Renal pelvis (tissue), 4 donors: ENCODE measurements around the gene COL4A3. TPM values are rescaled to one million over a fixed set of nuclear protein-coding genes. Genes with fewer than 3 reads are reported as not detected.

Experiments
- DNase-seq: peaks from one replicate; pipeline ENCODE4 v3.0.0-alpha.2; 2013
- polyA plus RNA-seq, 3 donors: library from polyadenylated mRNA; unstranded; fragments of 120-200 nt; gene quantifications; one replicate each; pipeline ENCODE4 v1.2.1, GENCODE V29; 2013; ENCODE audit not compliant: insufficient read length in 3 of 3

Gene COL4A3
- polyA plus RNA-seq, 3 donors = 33.6 to 88.8 (median 70.7) TPM

DNA sequence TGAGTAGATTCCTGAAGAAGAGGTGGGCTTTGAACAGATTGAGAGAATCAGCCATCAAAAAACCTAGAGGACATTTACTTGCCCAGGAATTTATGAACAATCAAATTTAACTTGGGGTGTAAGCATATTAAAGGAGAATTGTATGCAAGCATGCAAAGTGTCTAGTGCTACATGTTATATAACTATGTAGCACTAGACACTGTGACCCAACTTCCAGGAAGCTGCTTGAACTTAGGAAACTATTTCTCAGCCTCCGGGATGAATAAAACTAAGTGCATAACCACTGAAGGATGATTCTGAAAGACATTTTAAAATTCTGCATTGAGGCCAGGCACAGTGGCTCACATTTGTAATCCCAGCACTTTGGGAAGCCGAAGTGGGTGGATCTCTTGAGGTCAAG, 173.0 kb downstream of the COL4A3 start:
- DNase-seq = no peak

- peak; percentile 35 for DNase-seq
Observed at GRCh38 chr2:227339098-227339599, 174.7 kb downstream of the COL4A3 start.

GRCh38 chr2:227340106-227340505, 175.7 kb downstream of the COL4A3 start:
- no peak for DNase-seq

DNA sequence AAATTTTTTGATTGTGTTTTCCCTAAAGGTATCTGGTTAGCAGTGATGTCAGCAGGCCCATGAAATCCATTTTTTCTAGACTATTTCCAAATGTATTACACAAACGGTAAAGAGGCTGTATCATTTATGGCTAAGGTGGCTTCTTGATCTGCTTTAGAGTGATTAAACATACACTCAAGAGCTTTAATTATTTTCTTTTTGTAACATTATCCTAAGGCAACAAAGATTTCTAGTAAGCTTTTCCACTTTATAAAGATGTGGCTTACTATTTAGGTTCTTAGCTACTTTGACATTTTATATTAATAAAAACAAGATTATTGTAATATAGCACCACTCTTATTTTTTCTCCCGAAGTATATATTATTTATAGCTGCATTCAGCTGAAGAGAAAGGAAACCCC, 177.1 kb downstream of the COL4A3 start:
- DNase-seq = no peak

GRCh38 chr2:227344231-227344630, 179.8 kb downstream of the COL4A3 start:
- no peak for DNase-seq

DNA sequence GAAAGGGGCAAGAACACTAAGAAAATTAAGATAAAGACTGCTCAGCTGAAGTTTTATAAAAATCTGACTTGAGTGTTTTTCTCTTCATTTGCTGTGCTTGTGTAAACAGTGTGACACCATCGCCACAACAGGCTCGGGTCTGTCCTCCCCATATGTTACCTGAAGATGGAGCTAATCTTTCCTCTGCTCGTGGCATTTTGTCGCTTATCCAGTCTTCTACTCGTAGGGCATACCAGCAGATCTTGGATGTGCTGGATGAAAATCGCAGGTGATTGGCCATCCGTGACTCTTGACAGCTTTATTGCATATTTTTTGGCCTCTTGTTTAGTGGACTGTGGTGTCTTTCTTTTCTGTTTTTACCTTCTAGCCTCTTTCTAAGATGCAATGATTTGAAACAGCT, 182.7 kb downstream of the COL4A3 start:
- peak; percentile 17 for DNase-seq

DNA sequence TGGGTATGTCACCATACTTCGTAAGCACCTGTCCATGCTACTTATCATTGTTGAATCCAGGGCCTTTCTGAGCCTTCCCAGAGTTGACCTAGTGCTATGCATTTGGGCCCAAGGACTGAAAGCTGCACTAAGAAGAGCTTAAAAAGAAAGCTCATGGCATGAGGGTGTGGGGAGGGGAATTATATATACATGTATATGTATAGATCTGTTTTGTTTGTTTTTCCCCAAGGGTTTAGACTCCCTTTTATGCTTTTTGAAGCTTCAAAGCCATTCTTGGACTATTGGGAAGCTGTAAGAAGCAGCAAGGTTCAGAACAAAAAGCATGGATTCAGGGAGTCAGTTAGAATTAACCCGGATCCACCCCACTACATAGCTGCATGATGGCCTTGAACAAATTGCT, 183.9 kb downstream of the COL4A3 start:
- no peak for DNase-seq

DNA sequence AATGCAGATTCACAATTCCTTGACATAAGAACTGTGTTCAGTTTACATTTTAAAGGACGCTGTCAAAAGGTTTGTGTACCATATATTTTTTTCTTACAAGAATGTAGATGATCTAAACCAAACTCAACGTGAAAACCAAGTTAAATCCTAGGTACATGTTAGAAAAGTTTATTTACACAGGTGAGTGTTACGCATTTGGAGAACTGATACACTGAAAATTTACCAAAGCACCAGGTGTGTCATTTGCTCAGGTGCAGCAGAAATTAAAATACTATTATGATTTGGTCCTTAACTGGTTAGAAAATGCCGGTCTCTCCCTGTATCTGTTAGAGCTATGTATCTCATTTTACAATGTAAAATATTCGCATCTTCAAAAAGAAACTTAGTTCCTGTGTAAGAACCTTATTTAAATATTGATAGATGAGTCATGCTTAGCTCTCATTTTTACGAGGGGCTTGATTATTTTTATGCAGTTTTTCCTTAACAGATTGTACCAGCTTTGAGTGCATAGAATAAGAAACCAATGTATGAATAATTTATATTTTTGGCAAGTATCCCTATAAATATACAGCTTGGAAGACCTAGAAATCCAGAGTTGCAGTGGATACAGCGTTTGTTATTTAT, 185.7 kb downstream of the COL4A3 start:
- no peak for DNase-seq

- no peak for DNase-seq
Observed at GRCh38 chr2:227351639-227352038, 187.2 kb downstream of the COL4A3 start.

DNA sequence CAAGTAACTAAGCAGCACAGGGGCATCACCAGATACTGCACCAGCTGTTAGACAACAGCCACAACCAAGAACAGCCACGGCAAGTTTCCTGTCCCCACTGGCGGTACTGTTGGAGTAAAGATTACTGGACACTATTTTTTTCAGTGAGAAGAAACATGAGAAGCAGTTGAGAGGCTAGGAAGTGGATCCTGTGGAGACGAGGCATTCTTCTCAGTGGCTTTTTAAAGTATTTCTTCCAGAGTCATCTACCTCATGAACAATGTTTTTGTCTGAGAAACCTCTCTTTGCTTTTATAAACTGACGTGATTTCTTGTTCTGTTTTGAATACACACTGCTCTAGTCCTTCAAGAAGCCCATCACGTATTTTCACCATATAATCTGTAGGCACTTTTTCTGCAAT, 195.9 kb downstream of the COL4A3 start:
- no peak for DNase-seq

GRCh38 chr2:227363756-227364155, 199.3 kb downstream of the COL4A3 start:
- no peak for DNase-seq

Other genes with a start within 250 kb of the COL4A3 start
- 10 to 100 TPM; 40.6 to 53.5 (median 50.9) TPM for gene COL4A4, start 419 bp upstream of the COL4A3 start, polyA plus RNA-seq
- 100 to 1,000 TPM; 121 to 144 (median 126) TPM for gene MFF, start 160.6 kb downstream of the COL4A3 start, polyA plus RNA-seq
- gene TM4SF20, start 214.7 kb downstream of the COL4A3 start, polyA plus RNA-seq = under 1 TPM; 0.11 to 0.16 (median 0.16) TPM
- not detected for gene SCYGR1, start 223.3 kb downstream of the COL4A3 start, polyA plus RNA-seq